ENCODE measurements around the gene RAD51B. TPM values are rescaled to one million over a fixed set of nuclear protein-coding genes. Genes with fewer than 3 reads are reported as not detected.

Gene RAD51B
- total RNA-seq, 1 experiment from 2014 or later: 14.2 TPM

GRCh38 chr14:67919259-67920032 lies 99.9 kb downstream of the RAD51B start:
- peaks cover 6% of the 10 kb centered on the region for H3K36me3 Mint-ChIP-seq
- H3K27ac Mint-ChIP-seq: no peak overlapping the region
- peaks cover 6% of the 10 kb centered on the region for H3K9me3 Mint-ChIP-seq
- ChIA-PET CTCF (interaction anchor here (0.6 to 2.0 kb wide), 3 partner anchors 14 to 328 kb away, joined by 4 to 8 read pairs (median 5); no protein-coding TSS in a partner anchor), POLR2A (no interaction called here)
- ATAC-seq: peak; percentile 46; the same call in 1 of the 2 replicates
- no peaks in the 10 kb centered on the region for H3K27me3 Mint-ChIP-seq (ENCODE audit: low read depth)
- no peak overlapping the region for H3K4me3 Mint-ChIP-seq
- no peak for DNase-seq (ENCODE audit: low spot score)
- TF ChIP-seq PRRX2 (CRISPR knock-in tag; IDR thresholded peaks at IDR 0.05): no peak
- TF ChIP-seq ZNF671 (CRISPR knock-in tag; IDR thresholded peaks at IDR 0.05): no peak
- TF ChIP-seq E2F1 (CRISPR knock-in tag; IDR thresholded peaks at IDR 0.05): no peak
- no peak for TF ChIP-seq GRHL2 (CRISPR knock-in tag; IDR thresholded peaks at IDR 0.05; ENCODE audit: insufficient replicate concordance, severe bottlenecking)
- TF ChIP-seq E2F5 (CRISPR knock-in tag; IDR thresholded peaks at IDR 0.05): no peak
- H3K4me1 Mint-ChIP-seq: no peaks in the 10 kb centered on the region

- Mint-ChIP-seq H3K9me3 (peaks cover 66% of the 10 kb centered on the region), H3K4me1 (peaks cover 21% of the 10 kb centered on the region), H3K27ac (no peak overlapping the region), H3K4me3 (no peak overlapping the region), H3K27me3 (ENCODE audit: low read depth) (no peaks in the 10 kb centered on the region), H3K36me3 (peaks cover 66% of the 10 kb centered on the region)
- ChIA-PET POLR2A (no interaction called here), CTCF (no interaction called here)
- no peak for ATAC-seq
- no peak for DNase-seq (ENCODE audit: low spot score)
- no peak for TF ChIP-seq HMGA2 (CRISPR knock-in tag; IDR thresholded peaks at IDR 0.05)
- no peak for TF ChIP-seq ZNF396 (CRISPR knock-in tag; IDR thresholded peaks at IDR 0.05; ENCODE audit: borderline replicate concordance)
- no peak for TF ChIP-seq ERG (CRISPR knock-in tag; IDR thresholded peaks at IDR 0.05)
- no peak for TF ChIP-seq PRDM15 (CRISPR knock-in tag; IDR thresholded peaks at IDR 0.05)
Measured at GRCh38 chr14:67926821-67927220, 107.2 kb downstream of the RAD51B start.

- no peak for ATAC-seq
- TF ChIP-seq ZNF317 (CRISPR knock-in tag; IDR thresholded peaks at IDR 0.05; ENCODE audit: borderline replicate concordance, low read depth) (no peak), KAT7 (CRISPR knock-in tag; IDR thresholded peaks at IDR 0.05; ENCODE audit: borderline replicate concordance) (no peak), FOXP4 (CRISPR knock-in tag; IDR thresholded peaks at IDR 0.05) (no peak), JAZF1 (CRISPR knock-in tag; IDR thresholded peaks at IDR 0.05) (no peak)
- peaks cover 24% of the 10 kb centered on the region for H3K4me1 Mint-ChIP-seq
- H3K27me3 Mint-ChIP-seq (ENCODE audit: low read depth): no peaks in the 10 kb centered on the region
- H3K27ac Mint-ChIP-seq: no peak overlapping the region
- peaks cover 66% of the 10 kb centered on the region for H3K9me3 Mint-ChIP-seq
- ChIA-PET CTCF (no interaction called here), POLR2A (no interaction called here)
- no peak overlapping the region for H3K4me3 Mint-ChIP-seq
- peaks cover 70% of the 10 kb centered on the region for H3K36me3 Mint-ChIP-seq
- DNase-seq (ENCODE audit: low spot score): no peak
Measured at GRCh38 chr14:67927244-67927643, 107.7 kb downstream of the RAD51B start.
